Measurements from ENCODE around the gene FAM135A. TPM values are rescaled to one million over a fixed set of nuclear protein-coding genes. Genes with fewer than 3 reads are reported as not detected.
A peak's percentile ranks its signal among the peaks of the same experiment; 100 is the strongest.

FAM135A gene
- total and polyA plus RNA-seq, 9 of the 15 experiments (the other 6 are each of a cell fraction or from before 2014, with no cell fraction given) = 7.4 to 32.9 (median 19.2) TPM

DNA sequence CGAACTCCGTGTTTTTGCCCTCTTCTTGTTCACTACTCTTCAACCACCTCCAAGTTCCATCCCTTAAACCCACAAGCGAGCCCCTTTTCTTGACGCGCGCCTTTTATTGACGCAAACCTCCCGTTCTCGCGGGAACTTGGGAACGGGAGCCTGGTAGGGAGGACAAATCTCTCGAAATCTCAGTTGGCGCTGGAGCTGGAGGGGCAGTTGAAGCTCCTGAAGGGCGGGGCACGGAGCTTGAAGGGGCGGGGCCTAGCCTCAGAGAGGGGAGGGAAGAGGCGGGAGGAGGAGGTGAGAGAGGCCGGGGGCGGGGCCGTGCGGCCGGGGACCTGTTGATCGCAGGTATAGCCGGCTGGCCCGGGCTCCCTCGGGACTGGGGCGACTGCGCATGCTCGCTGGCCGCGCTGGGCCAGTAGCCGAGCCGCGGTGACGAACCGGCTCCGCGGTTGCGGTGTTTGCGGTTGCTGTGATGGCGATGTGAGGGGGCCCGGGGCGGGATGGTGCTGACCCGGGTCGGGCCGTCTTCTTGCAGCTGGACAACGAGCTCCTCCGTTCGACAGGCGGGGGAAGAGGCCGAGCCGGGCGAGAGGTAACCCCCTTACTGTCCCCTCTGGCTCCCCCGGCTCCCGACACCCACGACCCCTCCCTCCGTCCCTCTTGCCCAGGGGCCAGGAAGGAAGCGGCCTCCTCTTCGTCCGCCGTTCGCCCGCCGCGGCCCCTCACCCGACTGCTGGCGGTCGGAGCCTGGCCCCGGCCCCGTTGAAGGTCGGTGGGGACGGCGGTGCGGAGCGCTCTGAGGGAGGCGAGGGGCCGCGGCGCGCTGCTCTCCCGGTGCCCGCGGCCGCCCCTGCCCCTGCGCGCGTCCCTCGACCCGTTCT is at the start of gene FAM135A (continued):
- TF ChIP-seq, protein P1, sequence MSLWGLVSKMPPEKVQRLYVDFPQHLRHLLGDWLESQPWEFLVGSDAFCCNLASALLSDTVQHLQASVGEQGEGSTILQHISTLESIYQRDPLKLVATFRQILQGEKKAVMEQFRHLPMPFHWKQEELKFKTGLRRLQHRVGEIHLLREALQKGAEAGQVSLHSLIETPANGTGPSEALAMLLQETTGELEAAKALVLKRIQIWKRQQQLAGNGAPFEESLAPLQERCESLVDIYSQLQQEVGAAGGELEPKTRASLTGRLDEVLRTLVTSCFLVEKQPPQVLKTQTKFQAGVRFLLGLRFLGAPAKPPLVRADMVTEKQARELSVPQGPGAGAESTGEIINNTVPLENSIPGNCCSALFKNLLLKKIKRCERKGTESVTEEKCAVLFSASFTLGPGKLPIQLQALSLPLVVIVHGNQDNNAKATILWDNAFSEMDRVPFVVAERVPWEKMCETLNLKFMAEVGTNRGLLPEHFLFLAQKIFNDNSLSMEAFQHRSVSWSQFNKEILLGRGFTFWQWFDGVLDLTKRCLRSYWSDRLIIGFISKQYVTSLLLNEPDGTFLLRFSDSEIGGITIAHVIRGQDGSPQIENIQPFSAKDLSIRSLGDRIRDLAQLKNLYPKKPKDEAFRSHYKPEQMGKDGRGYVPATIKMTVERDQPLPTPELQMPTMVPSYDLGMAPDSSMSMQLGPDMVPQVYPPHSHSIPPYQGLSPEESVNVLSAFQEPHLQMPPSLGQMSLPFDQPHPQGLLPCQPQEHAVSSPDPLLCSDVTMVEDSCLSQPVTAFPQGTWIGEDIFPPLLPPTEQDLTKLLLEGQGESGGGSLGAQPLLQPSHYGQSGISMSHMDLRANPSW (CRISPR knock-in tag; IDR thresholded peaks at IDR 0.05) = 0 out of 2 replicates have a peak, but pooled peaks have one; percentile 5
- TF ChIP-seq HDAC1 (IDR thresholded peaks at IDR 0.05) (peak in 1 of 2 experiments; percentile 93; a peak in 2 of 4 replicates), MED1 (CRISPR knock-in tag; IDR thresholded peaks at IDR 0.05; ENCODE audit: borderline replicate concordance) (no peak), TCFL5 (CRISPR knock-in tag; conservative IDR thresholded peaks at IDR 0.05) (no peak), VEZF1 (CRISPR knock-in tag; IDR thresholded peaks at IDR 0.05) (peak; percentile 83), BCOR (IDR thresholded peaks at IDR 0.05) (no peak), GATAD2B (IDR thresholded peaks at IDR 0.05; ENCODE audit: borderline replicate concordance) (no peak), NR2C2 (CRISPR knock-in tag; IDR thresholded peaks at IDR 0.05) (no peak), NR2C2 (tag; IDR thresholded peaks at IDR 0.05) (no peak), DDX20 (tag; IDR thresholded peaks at IDR 0.05; ENCODE audit: low read depth) (no peak), LCOR (CRISPR knock-in tag; IDR thresholded peaks at IDR 0.05) (peak; percentile 50; the same call in 1 of the 2 replicates), CSDE1 (IDR thresholded peaks at IDR 0.05) (no peak), SRSF1 (IDR thresholded peaks at IDR 0.05; ENCODE audit: low read depth, low read length) (no peak), E2F1 (CRISPR knock-in tag; IDR thresholded peaks at IDR 0.05) (no peak), LARP7 (IDR thresholded peaks at IDR 0.05) (no peak; the same call in 1 of the 2 replicates), NCOA4 (IDR thresholded peaks at IDR 0.05; ENCODE audit: partially characterized antibody) (no peak), TGIF2 (CRISPR knock-in tag; IDR thresholded peaks at IDR 0.05) (no peak)
- TF ChIP-seq, protein P2, sequence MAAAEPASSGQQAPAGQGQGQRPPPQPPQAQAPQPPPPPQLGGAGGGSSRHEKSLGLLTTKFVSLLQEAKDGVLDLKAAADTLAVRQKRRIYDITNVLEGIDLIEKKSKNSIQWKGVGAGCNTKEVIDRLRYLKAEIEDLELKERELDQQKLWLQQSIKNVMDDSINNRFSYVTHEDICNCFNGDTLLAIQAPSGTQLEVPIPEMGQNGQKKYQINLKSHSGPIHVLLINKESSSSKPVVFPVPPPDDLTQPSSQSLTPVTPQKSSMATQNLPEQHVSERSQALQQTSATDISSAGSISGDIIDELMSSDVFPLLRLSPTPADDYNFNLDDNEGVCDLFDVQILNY (CRISPR knock-in tag; IDR thresholded peaks at IDR 0.05) = no peak
